DMS114 treated with DMSO at 0.1 percent for 48 hours (cell line): Measurements from ENCODE around the gene AK1.

ENCODE experiments used
- DNase-seq: peaks from one replicate; lab custom pipeline; 2025; ENCODE audit not compliant: unreplicated experiment; lab: John Stamatoyannopoulos, UW

AK1 gene

GRCh38 chr9:127869310-127870152, 7.9 kb downstream of the AK1 start:
- peak; percentile 28 for DNase-seq

- no peak for DNase-seq
Measured at GRCh38 chr9:127868278-127868902, 9.1 kb downstream of the AK1 start.

- no peak for DNase-seq
Measured at GRCh38 chr9:127867356-127868277, 9.9 kb downstream of the AK1 start.

GRCh38 chr9:127866535-127866934, 10.9 kb downstream of the AK1 start:
- no peak for DNase-seq

GRCh38 chr9:127865645-127866464, 11.6 kb downstream of the AK1 start:
- no peak for DNase-seq

- DNase-seq: no peak
Measured at GRCh38 chr9:127863191-127863621, 14.3 kb downstream of the AK1 start.

- no peak for DNase-seq
Measured at GRCh38 chr9:127862075-127863011, 15.1 kb downstream of the AK1 start.

- no peak for DNase-seq
Measured at GRCh38 chr9:127860779-127861178, 16.7 kb downstream of the AK1 start.

- DNase-seq: no peak
Measured at GRCh38 chr9:127860260-127860659, 17.2 kb downstream of the AK1 start.

- no peak for DNase-seq
Measured at GRCh38 chr9:127858041-127858512, 19.4 kb downstream of the AK1 start.

- no peak for DNase-seq
Measured at GRCh38 chr9:127857278-127857677, 20.2 kb downstream of the AK1 start.

GRCh38 chr9:127856729-127857116, 20.8 kb downstream of the AK1 start:
- DNase-seq: no peak

- no peak for DNase-seq
Measured at GRCh38 chr9:127856094-127856728, 21.3 kb downstream of the AK1 start.

GRCh38 chr9:127855522-127855921, 22.0 kb downstream of the AK1 start:
- no peak for DNase-seq

- no peak for DNase-seq
Measured at GRCh38 chr9:127854960-127855359, 22.5 kb downstream of the AK1 start.

- no peak for DNase-seq
Measured at GRCh38 chr9:127854184-127854806, 23.2 kb downstream of the AK1 start, which contains the start of gene ENG. ENG (minus strand) TSS chr9:127854658; CDS start chr9:127854355, 303 bp downstream.

GRCh38 chr9:127853312-127854183, 23.9 kb downstream of the AK1 start:
- no peak for DNase-seq
